Neuronal stem cell (in vitro differentiated cells): ENCODE measurements around the gene SP1.
"Not testable (repeated sequence)": the region's sequence is repeated elsewhere in the genome, so short reads cannot be mapped to it uniquely, and the experiment has no call there.

Source experiments
- DNase-seq: peaks from one replicate; pipeline ENCODE4 v3.0.0-alpha.2; 2013; ENCODE audit warnings: low spot score
- H2AFZ ChIP-seq: one replicate; pipeline ENCODE4 v1.6.1; 2013; ENCODE audit warnings: mild to moderate bottlenecking, low read length, inconsistent platforms
- H2AK5ac ChIP-seq: 2 replicates; pipeline ENCODE4 v1.6.1; 2013; ENCODE audit warnings: low read depth, mild to moderate bottlenecking, inconsistent platforms, low read length, moderate library complexity, mixed read lengths
- H2BK120ac ChIP-seq: 2 replicates; pipeline ENCODE4 v1.6.1; 2013; ENCODE audit warnings: low read depth, mild to moderate bottlenecking, inconsistent platforms, low read length, moderate library complexity, mixed read lengths
- H2BK12ac ChIP-seq: one replicate; pipeline ENCODE4 v1.6.1; 2013; ENCODE audit warnings: low read length, inconsistent platforms
- H2BK15ac ChIP-seq: 2 replicates; pipeline ENCODE4 v1.6.1; 2013; ENCODE audit warnings: mild to moderate bottlenecking, low read length, inconsistent platforms, mixed read lengths
- H2BK5ac ChIP-seq: one replicate; pipeline ENCODE4 v1.6.1; 2013; ENCODE audit warnings: inconsistent platforms, mild to moderate bottlenecking, low read length, moderate library complexity
- H3K14ac ChIP-seq: one replicate; pipeline ENCODE4 v1.6.1; 2013; ENCODE audit warnings: low read length, inconsistent platforms
- H3K18ac ChIP-seq: 2 replicates; pipeline ENCODE4 v1.6.1; 2013; ENCODE audit warnings: low read length, inconsistent platforms
- H3K23ac ChIP-seq: 2 replicates; pipeline ENCODE4 v1.6.1; 2013; ENCODE audit warnings: low read depth, mild to moderate bottlenecking, mixed read lengths, low read length, inconsistent platforms; ENCODE audit not compliant: poor library complexity
- H3K27ac ChIP-seq: replicated peaks from 3 replicates; pipeline ENCODE4 v1.5.1; 2013; ENCODE audit warnings: low read length, inconsistent platforms
- H3K27me3 ChIP-seq, 3 experiments: 2 replicates each; pipeline ENCODE4 v1.6.1; 2013; ENCODE audit warnings: low read length in 3 of 3, mild to moderate bottlenecking in 2 of 3, inconsistent platforms in 1 of 3, low read depth in 1 of 3, mixed read lengths in 1 of 3, moderate library complexity in 1 of 3; ENCODE audit not compliant: control insufficient read depth in 3 of 3, insufficient read depth in 3 of 3
- H3K36me3 ChIP-seq, 2 donors: replicated peaks in 1 of 2; 2 replicates each; pipeline ENCODE4 v1.6.1; 2013; ENCODE audit warnings: low read length in 2 of 2; ENCODE audit not compliant: control insufficient read depth in 2 of 2, insufficient read depth in 2 of 2
- H3K4ac ChIP-seq: 2 replicates; pipeline ENCODE4 v1.6.1; 2013; ENCODE audit warnings: inconsistent platforms, mild to moderate bottlenecking, low read length, moderate library complexity
- H3K4me1 ChIP-seq, 2 donors: 1 replicate in 1 of 2; 2 replicates in 1 of 2; pipeline ENCODE4 v1.6.1; 2013; ENCODE audit warnings: low read length in 2 of 2, low read depth in 1 of 2; ENCODE audit not compliant: control insufficient read depth in 2 of 2, insufficient read depth in 1 of 2
- H3K4me2 ChIP-seq: one replicate; pipeline ENCODE4 v1.6.1; 2013; ENCODE audit warnings: mild to moderate bottlenecking, low read length, inconsistent platforms; ENCODE audit not compliant: insufficient read depth, poor library complexity, severe bottlenecking
- H3K4me3 ChIP-seq, 2 donors: 2 replicates each; pipeline ENCODE4 v1.5.1; 2013; ENCODE audit warnings: low read length in 2 of 2, mild to moderate bottlenecking in 2 of 2, inconsistent platforms in 1 of 2, moderate library complexity in 1 of 2
- H3K79me1 ChIP-seq: one replicate; pipeline ENCODE4 v1.6.1; 2013; ENCODE audit warnings: low read depth, mild to moderate bottlenecking, inconsistent platforms, low read length, moderate library complexity
- H3K9ac ChIP-seq: one replicate; pipeline ENCODE4 v1.6.1; 2013; ENCODE audit warnings: mild to moderate bottlenecking, low read depth, low read length, inconsistent platforms; ENCODE audit not compliant: poor library complexity
- H3K9me3 ChIP-seq, 2 donors: replicated peaks in 1 of 2; 2 replicates each; pipeline versions ENCODE3 to v1.6.1; 2013; ENCODE audit warnings: low read length in 2 of 2, mild to moderate bottlenecking in 2 of 2, inconsistent platforms in 1 of 2, low read depth in 1 of 2, mixed read lengths in 1 of 2, moderate library complexity in 1 of 2; ENCODE audit not compliant: control insufficient read depth in 2 of 2, insufficient read depth in 1 of 2
- H4K8ac ChIP-seq: one replicate; pipeline ENCODE4 v1.6.1; 2013; ENCODE audit warnings: low read depth, mild to moderate bottlenecking, inconsistent platforms, low read length, moderate library complexity
- H4K91ac ChIP-seq: one replicate; pipeline ENCODE4 v1.6.1; 2013; ENCODE audit warnings: low read length, low read depth, mild to moderate bottlenecking, inconsistent platforms; ENCODE audit not compliant: poor library complexity
- WGBS, 2 donors: extraction: QIAGEN DNeasy Blood & Tissue Kit; methylation state at CpG; one replicate each; pipeline ENCODE4 v1.1.7; 2013; ENCODE audit warnings: missing lambda C conversion rate in 2 of 2, mixed read lengths in 1 of 2; ENCODE audit not compliant: insufficient read length in 2 of 2, insufficient replicate concordance in 1 of 2; ENCODE audit errors: extremely low coverage in 2 of 2; 5-methylcytosine and 5-hydroxymethylcytosine counted together

The SP1 gene

DNA sequence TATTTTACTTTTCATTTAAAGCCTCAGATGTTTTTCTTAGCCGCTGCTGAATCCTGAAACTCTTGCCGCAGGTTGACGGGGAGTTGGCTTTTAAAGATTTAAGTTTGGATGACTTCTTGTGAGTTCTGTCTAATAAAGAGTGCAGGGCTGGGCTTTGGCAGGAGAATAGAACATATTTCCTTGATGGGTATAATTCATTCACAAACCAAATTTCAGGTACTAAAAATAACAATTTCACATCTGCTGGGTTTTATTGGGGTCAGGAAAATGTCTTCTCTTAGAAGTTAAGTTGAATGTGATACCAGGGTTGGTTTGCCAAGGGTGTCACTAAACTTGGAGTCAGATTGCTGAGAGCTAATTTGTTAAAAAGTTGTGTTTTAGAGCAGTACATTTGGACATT lies 9.7 kb downstream of the SP1 start:
- no peak overlapping the region for H4K8ac ChIP-seq
- H2AK5ac ChIP-seq = no peak overlapping the region
- H2BK12ac ChIP-seq = no peak overlapping the region
- no peak overlapping the region for H3K27ac ChIP-seq
- no peak overlapping the region for H3K9ac ChIP-seq
- no peak overlapping the region for H2BK5ac ChIP-seq
- H3K79me1 ChIP-seq = peaks cover 5% of the 10 kb centered on the region
- no peak overlapping the region for H2BK15ac ChIP-seq
- H3K14ac ChIP-seq = no peak overlapping the region
- no peak overlapping the region for H2BK120ac ChIP-seq
- no CpG with 5 or more reads among the region's 3 CpGs for WGBS, 2 donors
- peaks cover 2 to 72% of the 10 kb centered on the region in 2 donors for H3K36me3 ChIP-seq
- H2AFZ ChIP-seq = no peak overlapping the region
- H3K4me2 ChIP-seq = no peak overlapping the region
- no peak overlapping the region for H3K23ac ChIP-seq
- H3K4me1 ChIP-seq = peaks cover 0 to 1% of the 10 kb centered on the region in 2 donors
- H3K4ac ChIP-seq = no peak overlapping the region
- H3K4me3 ChIP-seq = no peak overlapping the region
- peaks cover 0 to 1% of the 10 kb centered on the region in 2 donors for H3K9me3 ChIP-seq
- no peaks in the 10 kb centered on the region for H3K27me3 ChIP-seq
- no peak for DNase-seq
- no peak overlapping the region for H4K91ac ChIP-seq
- H3K18ac ChIP-seq = no peak overlapping the region

DNA sequence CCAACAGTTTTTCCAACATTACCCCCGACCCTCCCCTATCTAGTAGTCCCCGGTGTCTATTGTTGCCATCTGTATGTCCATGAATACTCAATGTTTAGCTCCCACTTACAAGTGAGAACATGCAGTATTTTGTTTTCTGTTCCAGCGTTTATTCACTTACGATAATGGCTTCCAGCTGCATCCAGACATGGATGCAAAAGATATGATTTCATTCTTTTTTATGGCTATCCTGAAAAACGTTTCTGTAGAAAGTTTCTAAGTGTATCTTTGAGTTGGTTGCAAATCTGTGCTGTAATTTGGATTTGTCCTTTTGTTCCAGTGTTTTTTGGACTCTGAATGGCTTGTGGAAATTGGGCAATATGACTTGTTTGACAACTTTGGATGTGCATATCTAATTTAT lies 11.7 kb downstream of the SP1 start:
- no peak overlapping the region for H3K18ac ChIP-seq
- H2AFZ ChIP-seq = no peak overlapping the region
- H3K36me3 ChIP-seq = peaks cover 0 to 66% of the 10 kb centered on the region in 2 donors
- no peak overlapping the region for H3K9ac ChIP-seq
- no peak overlapping the region for H3K4me2 ChIP-seq
- no peak overlapping the region for H4K8ac ChIP-seq
- H2BK12ac ChIP-seq = no peak overlapping the region
- no peak overlapping the region for H3K27ac ChIP-seq
- DNase-seq = no peak
- no peak overlapping the region for H3K14ac ChIP-seq
- H4K91ac ChIP-seq = no peak overlapping the region
- no peak overlapping the region for H3K4me3 ChIP-seq
- H3K4ac ChIP-seq = no peak overlapping the region
- H2AK5ac ChIP-seq = no peak overlapping the region
- H3K79me1 ChIP-seq = peaks cover 3% of the 10 kb centered on the region
- no peaks in the 10 kb centered on the region for H3K9me3 ChIP-seq
- no peaks in the 10 kb centered on the region for H3K27me3 ChIP-seq
- no CpG with 5 or more reads among the region's 5 CpGs for WGBS, 2 donors
- H3K4me1 ChIP-seq = no peaks in the 10 kb centered on the region
- no peak overlapping the region for H2BK15ac ChIP-seq
- H3K23ac ChIP-seq = no peak overlapping the region
- H2BK120ac ChIP-seq = no peak overlapping the region
- no peak overlapping the region for H2BK5ac ChIP-seq

DNA sequence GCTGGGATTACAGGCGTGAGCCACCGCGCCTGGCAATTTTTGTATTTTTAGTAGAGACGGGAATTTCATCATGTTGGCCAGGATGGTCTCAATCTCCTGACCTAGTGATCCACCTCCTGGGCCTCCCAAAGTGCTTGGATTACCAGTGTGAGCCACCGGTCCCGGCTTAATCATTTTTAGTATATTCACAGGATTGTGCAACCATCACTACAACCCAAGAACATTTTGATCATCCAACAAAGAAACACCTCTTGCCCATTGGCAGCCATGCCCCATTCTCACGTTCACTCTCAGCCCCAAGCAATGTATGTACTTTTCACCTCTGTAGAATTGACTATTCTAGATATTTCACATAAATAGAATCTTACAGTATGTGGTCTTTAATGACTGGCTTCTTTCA lies 19.9 kb downstream of the SP1 start:
- no peak for DNase-seq
- Histone ChIP-seq H3K4me1 (no peaks in the 10 kb centered on the region), H3K18ac (no peak overlapping the region), H2AK5ac (no peak overlapping the region), H2BK12ac (no peak overlapping the region), H3K27me3 (no peaks in the 10 kb centered on the region), H3K4me3 (no peak overlapping the region), H3K14ac (no peak overlapping the region), H2AFZ (no peak overlapping the region), H3K4ac (no peak overlapping the region), H4K91ac (no peak overlapping the region), H2BK15ac (no peak overlapping the region), H2BK5ac (no peak overlapping the region), H3K4me2 (no peak overlapping the region), H3K9ac (no peak overlapping the region), H2BK120ac (no peak overlapping the region), H3K79me1 (peaks cover 3% of the 10 kb centered on the region), H3K36me3 (peaks cover 0 to 46% of the 10 kb centered on the region in 2 donors), H3K27ac (no peak overlapping the region), H3K9me3 (peaks cover 0 to 5% of the 10 kb centered on the region in 2 donors), H4K8ac (no peak overlapping the region), H3K23ac (no peak overlapping the region)
- WGBS, 2 donors = no CpG with 5 or more reads among the region's 7 CpGs

DNA sequence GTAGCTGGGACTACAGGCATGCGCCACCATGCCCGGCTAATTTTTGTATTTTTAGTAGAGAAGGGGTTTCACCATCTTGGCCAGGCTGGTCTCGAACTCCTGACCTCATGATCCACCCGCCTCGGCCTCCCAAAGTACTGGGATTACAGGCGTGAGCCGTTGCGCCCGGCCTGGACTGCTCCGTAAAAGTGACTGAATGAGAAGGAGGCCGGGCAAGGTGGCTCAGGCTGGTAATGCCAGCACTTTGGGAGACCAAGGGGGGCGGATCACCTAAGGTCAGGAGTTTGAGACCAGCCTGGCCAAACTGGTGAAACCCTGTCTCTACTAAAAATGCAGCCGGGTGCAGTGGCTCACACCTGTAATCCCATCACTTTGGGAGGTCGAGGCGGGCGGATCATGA lies 22.4 kb downstream of the SP1 start:
- H3K27me3 ChIP-seq, H3K9me3 ChIP-seq, H3K4ac ChIP-seq, H3K4me1 ChIP-seq, H3K4me3 ChIP-seq, H3K18ac ChIP-seq, H4K8ac ChIP-seq, H2BK15ac ChIP-seq, H3K79me1 ChIP-seq, H3K14ac ChIP-seq, DNase-seq, H4K91ac ChIP-seq, H3K4me2 ChIP-seq, H2BK120ac ChIP-seq, H2BK5ac ChIP-seq, H3K27ac ChIP-seq, H2AFZ ChIP-seq, H3K9ac ChIP-seq, H2AK5ac ChIP-seq, H2BK12ac ChIP-seq, H3K23ac ChIP-seq: not testable (repeated sequence)
- H3K36me3 ChIP-seq = peaks cover 3 to 48% of the 10 kb centered on the region in 2 donors
- WGBS, 2 donors = no CpG with 5 or more reads among the region's 16 CpGs
